Ammon's horn (tissue), 1 donor: ENCODE data around the gene HMCN2.
"Not testable (repeated sequence)": the region's sequence is repeated elsewhere in the genome, so short reads cannot be mapped to it uniquely, and the experiment has no call there.

ENCODE experiments used
- DNase-seq: peaks from one replicate; pipeline ENCODE4 v3.0.0-alpha.2; 2016; ENCODE audit warnings: low spot score

HMCN2 gene

GRCh38 chr9:130240410-130241197 lies 25.0 kb upstream of the HMCN2 start:
- DNase-seq = peak; percentile 91

GRCh38 chr9:130241198-130241535 lies 24.4 kb upstream of the HMCN2 start:
- DNase-seq = no peak

- DNase-seq = no peak
These were observed 23.1 kb upstream of the HMCN2 start for GRCh38 chr9:130242270-130243014.

GRCh38 chr9:130243015-130243881 lies 22.3 kb upstream of the HMCN2 start:
- peak; percentile 72 for DNase-seq

GRCh38 chr9:130243882-130244170 lies 21.7 kb upstream of the HMCN2 start:
- DNase-seq = no peak

- no peak for DNase-seq
These were observed 20.9 kb upstream of the HMCN2 start for GRCh38 chr9:130244548-130245165.

- no peak for DNase-seq
These were observed 20.1 kb upstream of the HMCN2 start for GRCh38 chr9:130245474-130245873.

- no peak for DNase-seq
These were observed 19.4 kb upstream of the HMCN2 start for GRCh38 chr9:130246126-130246525.

- no peak for DNase-seq
These were observed 10.6 kb upstream of the HMCN2 start for GRCh38 chr9:130254747-130255630.

GRCh38 chr9:130255631-130256134 lies 9.9 kb upstream of the HMCN2 start:
- DNase-seq = no peak

- DNase-seq = no peak
These were observed 8.9 kb upstream of the HMCN2 start for GRCh38 chr9:130256644-130257043.

- DNase-seq = not testable (repeated sequence)
These were observed 7.4 kb upstream of the HMCN2 start for GRCh38 chr9:130258137-130258536.

- DNase-seq = no peak
These were observed 6.5 kb upstream of the HMCN2 start for GRCh38 chr9:130259044-130259443.

GRCh38 chr9:130260816-130261765 lies 4.5 kb upstream of the HMCN2 start:
- DNase-seq = no peak

GRCh38 chr9:130262061-130262745 lies 3.4 kb upstream of the HMCN2 start:
- no peak for DNase-seq

- DNase-seq = no peak
These were observed 2.8 kb upstream of the HMCN2 start for GRCh38 chr9:130262771-130263170.

- no peak for DNase-seq
These were observed 1.8 kb upstream of the HMCN2 start for GRCh38 chr9:130263601-130264413.
